Smooth muscle cell (in vitro differentiated cells): ENCODE measurements around the gene WDR11. TPM values are rescaled to one million over a fixed set of nuclear protein-coding genes. Genes with fewer than 3 reads are reported as not detected.

Experiments used
- DNase-seq: peaks from one replicate; lab custom pipeline; 2025; ENCODE audit not compliant: unreplicated experiment; lab: John Stamatoyannopoulos, UW
- H2AFZ ChIP-seq: fragments of 200-600 bp; sonication (generic); 2 replicates; pipeline ENCODE4 v1.6.0; 2016; ENCODE audit warnings: antibody characterized with exemption, low read depth, mild to moderate bottlenecking
- H3F3A ChIP-seq: fragments of 200-600 bp; sonication (generic); 2 replicates; pipeline ENCODE4 v1.6.0; 2017; ENCODE audit warnings: antibody characterized with exemption, low read depth
- H3K27ac ChIP-seq: fragments of 200-600 bp; sonication (generic); 2 replicates; pipeline ENCODE4 v1.5.1; 2016; ENCODE audit warnings: low read depth, mild to moderate bottlenecking
- H3K27me3 ChIP-seq: fragments of 200-600 bp; sonication (generic); 2 replicates; pipeline ENCODE4 v1.6.1; 2016; ENCODE audit warnings: low read depth, mild to moderate bottlenecking
- H3K36me3 ChIP-seq: fragments of 200-600 bp; sonication (generic); 2 replicates; pipeline ENCODE4 v1.5.1; 2016; ENCODE audit warnings: low read depth
- H3K4me1 ChIP-seq: fragments of 200-600 bp; sonication (generic); 2 replicates; pipeline ENCODE4 v1.5.1; 2016; ENCODE audit warnings: low read depth
- H3K4me2 ChIP-seq: fragments of 200-600 bp; sonication (generic); 2 replicates; pipeline ENCODE4 v1.6.0; 2016; ENCODE audit warnings: mild to moderate bottlenecking
- H3K4me3 ChIP-seq: fragments of 200-600 bp; sonication (generic); 2 replicates; pipeline ENCODE4 v1.5.1; 2016; ENCODE audit warnings: mild to moderate bottlenecking
- H3K79me2 ChIP-seq: fragments of 200-600 bp; sonication (generic); 2 replicates; pipeline ENCODE4 v1.6.0; 2016; ENCODE audit warnings: low read depth, mild to moderate bottlenecking
- H3K9ac ChIP-seq: fragments of 200-600 bp; sonication (generic); 2 replicates; pipeline ENCODE4 v1.6.0; 2016; ENCODE audit warnings: low read depth
- H3K9me3 ChIP-seq: fragments of 200-600 bp; sonication (generic); replicated peaks from 2 replicates; pipeline ENCODE4 v1.5.1; 2016; ENCODE audit warnings: low read depth
- H4K20me1 ChIP-seq: fragments of 200-600 bp; sonication (generic); 2 replicates; pipeline ENCODE4 v1.6.0; 2016; ENCODE audit warnings: low read depth
- WGBS: methylation state at CpG from one replicate; pipeline ENCODE4 v1.1.7; 2016; ENCODE audit warnings: low lambda C conversion rate; 5-methylcytosine and 5-hydroxymethylcytosine counted together
- polyA plus RNA-seq: library from polyadenylated mRNA; unstranded; fragments of >200 nt; fragmentation: Nextera tagmentation; extraction: Ambion mirVana; gene quantifications from 2 replicates; pipeline ENCODE4 v1.2.1, GENCODE V29; 2016
- total RNA-seq: library from RNA; depleted of rRNA; stranded (reverse); fragments of >200 nt; gene quantifications from 2 replicates; pipeline ENCODE4 v1.2.3, GENCODE V29; 2014
- TF ChIP-seq, protein P1 (sequence below): fragments of 200-600 bp; sonication (generic); IDR thresholded peaks from 2 replicates; pipeline ENCODE4 v1.5.1; 2017; ENCODE audit warnings: borderline replicate concordance, mild to moderate bottlenecking, antibody characterized with exemption; ENCODE audit not compliant: insufficient read depth, poor library complexity, severe bottlenecking

Gene WDR11
- total and polyA plus RNA-seq, 2 experiments from 2014 or later, result 19.3 to 58.7 TPM

DNA sequence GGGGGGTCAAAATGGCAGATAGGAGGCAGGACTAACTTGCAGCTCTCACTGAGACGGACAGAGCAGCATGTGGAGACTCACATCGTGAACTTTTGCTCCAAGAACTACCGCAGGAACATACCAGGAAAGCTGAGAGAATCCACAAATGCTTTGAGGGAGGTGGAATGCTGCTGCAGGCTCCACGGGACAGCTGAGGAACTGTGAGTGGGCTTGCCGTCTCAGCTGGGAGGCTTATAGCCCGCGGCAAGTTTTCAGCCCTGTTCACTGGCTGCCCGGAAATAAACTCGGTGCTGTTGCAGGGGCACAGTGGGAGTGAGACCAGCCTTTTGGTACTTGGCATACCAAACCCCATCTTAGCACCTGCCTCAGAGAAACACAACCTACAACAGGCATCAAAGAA is 19.1 kb upstream of the WDR11 start:
- Histone ChIP-seq H3K4me3 (no peak overlapping the region), H3K27me3 (no peaks in the 10 kb centered on the region), H3K4me1 (peaks cover under 1% of the 10 kb centered on the region), H4K20me1 (no peaks in the 10 kb centered on the region), H3F3A (no peaks in the 10 kb centered on the region), H3K9me3 (no peaks in the 10 kb centered on the region), H3K9ac (no peak overlapping the region), H3K79me2 (no peaks in the 10 kb centered on the region), H3K4me2 (no peak overlapping the region), H3K27ac (no peak overlapping the region), H2AFZ (no peak overlapping the region), H3K36me3 (no peaks in the 10 kb centered on the region)
- TF ChIP-seq, protein P1, sequence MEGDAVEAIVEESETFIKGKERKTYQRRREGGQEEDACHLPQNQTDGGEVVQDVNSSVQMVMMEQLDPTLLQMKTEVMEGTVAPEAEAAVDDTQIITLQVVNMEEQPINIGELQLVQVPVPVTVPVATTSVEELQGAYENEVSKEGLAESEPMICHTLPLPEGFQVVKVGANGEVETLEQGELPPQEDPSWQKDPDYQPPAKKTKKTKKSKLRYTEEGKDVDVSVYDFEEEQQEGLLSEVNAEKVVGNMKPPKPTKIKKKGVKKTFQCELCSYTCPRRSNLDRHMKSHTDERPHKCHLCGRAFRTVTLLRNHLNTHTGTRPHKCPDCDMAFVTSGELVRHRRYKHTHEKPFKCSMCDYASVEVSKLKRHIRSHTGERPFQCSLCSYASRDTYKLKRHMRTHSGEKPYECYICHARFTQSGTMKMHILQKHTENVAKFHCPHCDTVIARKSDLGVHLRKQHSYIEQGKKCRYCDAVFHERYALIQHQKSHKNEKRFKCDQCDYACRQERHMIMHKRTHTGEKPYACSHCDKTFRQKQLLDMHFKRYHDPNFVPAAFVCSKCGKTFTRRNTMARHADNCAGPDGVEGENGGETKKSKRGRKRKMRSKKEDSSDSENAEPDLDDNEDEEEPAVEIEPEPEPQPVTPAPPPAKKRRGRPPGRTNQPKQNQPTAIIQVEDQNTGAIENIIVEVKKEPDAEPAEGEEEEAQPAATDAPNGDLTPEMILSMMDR, result no peak
- 90% methylated on average over 9 of the region's 9 CpGs for WGBS
- no peak for DNase-seq

DNA sequence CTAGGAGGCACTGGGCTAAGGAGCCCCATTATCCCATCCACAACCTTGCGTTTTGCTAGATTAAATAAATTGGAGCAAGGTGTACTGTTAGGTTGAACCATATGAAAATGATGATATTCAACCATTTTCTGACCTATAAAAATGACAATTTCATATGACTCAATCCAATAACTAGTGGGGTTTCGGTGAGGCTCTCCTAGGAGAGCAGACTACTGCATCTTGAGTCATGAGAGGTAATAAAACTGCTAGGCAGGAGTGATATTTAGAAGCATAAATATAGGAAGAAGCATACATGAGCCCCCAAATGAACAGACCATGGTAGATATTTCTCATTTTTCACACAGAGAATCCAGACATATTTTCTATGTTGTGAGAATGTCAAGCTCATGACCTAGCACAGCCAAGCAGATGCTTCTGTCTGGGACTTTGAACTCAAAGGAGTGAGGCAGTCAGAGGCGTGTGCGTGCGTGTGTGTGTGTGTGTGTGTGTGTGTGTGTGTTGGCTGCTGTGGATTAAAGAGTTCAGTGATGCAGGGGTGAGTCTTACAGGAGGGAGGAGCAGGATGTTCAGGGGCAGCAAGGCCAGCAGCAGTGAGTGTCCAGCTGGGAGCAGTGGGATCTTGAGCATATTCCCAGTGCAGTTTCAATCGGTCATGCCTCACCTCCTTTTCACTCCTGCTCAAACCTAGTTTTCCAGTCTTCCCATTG is 17.8 kb upstream of the WDR11 start:
- TF ChIP-seq, protein P1, result no peak
- Histone ChIP-seq H4K20me1 (no peaks in the 10 kb centered on the region), H3K79me2 (no peaks in the 10 kb centered on the region), H3K36me3 (no peaks in the 10 kb centered on the region), H3K4me2 (no peak overlapping the region), H3K27ac (no peak overlapping the region), H2AFZ (no peak overlapping the region), H3F3A (no peaks in the 10 kb centered on the region), H3K4me3 (no peak overlapping the region), H3K4me1 (peaks cover 5% of the 10 kb centered on the region), H3K27me3 (no peaks in the 10 kb centered on the region), H3K9ac (no peak overlapping the region), H3K9me3 (no peaks in the 10 kb centered on the region)
- WGBS, result 76% methylated on average over 6 of the region's 6 CpGs
- DNase-seq, result no peak

DNA sequence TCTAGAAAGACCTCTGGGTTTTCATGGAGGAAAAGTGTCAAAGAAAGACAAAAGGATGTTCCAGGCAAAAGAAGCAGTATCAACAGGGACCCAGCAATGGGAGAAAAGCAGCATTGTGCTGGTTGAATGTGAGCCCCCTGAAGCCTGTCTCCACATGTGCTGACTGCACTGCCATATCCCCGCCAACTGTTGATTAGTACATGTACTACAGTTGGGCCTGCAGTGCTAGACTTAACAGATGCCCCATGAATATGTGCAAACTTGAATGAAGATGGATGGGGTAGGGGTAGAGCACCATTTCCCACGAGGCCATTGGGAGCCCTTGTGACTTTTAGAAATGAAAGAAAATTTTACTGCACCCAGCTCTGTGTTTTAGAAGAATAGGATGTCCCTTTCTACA is 15.6 kb upstream of the WDR11 start:
- H3K36me3 ChIP-seq, result no peaks in the 10 kb centered on the region
- H3K27me3 ChIP-seq, result no peaks in the 10 kb centered on the region
- 33% methylated on average over 2 of the region's 2 CpGs for WGBS
- H3K9ac ChIP-seq, result no peak overlapping the region
- H4K20me1 ChIP-seq, result no peaks in the 10 kb centered on the region
- H3F3A ChIP-seq, result no peaks in the 10 kb centered on the region
- no peaks in the 10 kb centered on the region for H3K79me2 ChIP-seq
- H3K4me1 ChIP-seq, result peaks cover 5% of the 10 kb centered on the region
- H2AFZ ChIP-seq, result no peak overlapping the region
- H3K4me2 ChIP-seq, result no peak overlapping the region
- no peaks in the 10 kb centered on the region for H3K9me3 ChIP-seq
- DNase-seq, result no peak
- no peak overlapping the region for H3K4me3 ChIP-seq
- no peak overlapping the region for H3K27ac ChIP-seq
- TF ChIP-seq, protein P1, result no peak

DNA sequence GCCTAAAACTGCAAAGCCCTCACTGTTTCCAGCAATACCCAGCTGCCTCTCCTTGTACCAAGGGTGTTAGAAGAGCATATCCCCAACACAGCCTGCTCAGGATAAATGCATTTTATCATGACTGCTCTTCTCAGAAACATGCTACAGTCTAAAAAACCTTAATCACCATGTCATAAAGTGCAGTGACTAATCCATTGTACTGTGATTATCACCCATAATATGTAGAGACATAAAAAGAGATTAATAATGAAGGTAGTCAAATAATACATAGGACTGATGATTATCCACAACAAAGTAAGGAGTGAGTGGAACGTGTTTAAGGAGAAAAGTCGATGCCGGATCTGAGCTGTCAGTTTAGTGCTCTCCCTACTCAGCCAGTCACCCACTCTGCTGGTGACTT is 12.2 kb upstream of the WDR11 start:
- H3K4me1 ChIP-seq, result peaks cover 5% of the 10 kb centered on the region
- H3K79me2 ChIP-seq, result no peaks in the 10 kb centered on the region
- TF ChIP-seq, protein P1, result no peak
- no peaks in the 10 kb centered on the region for H3F3A ChIP-seq
- H4K20me1 ChIP-seq, result no peaks in the 10 kb centered on the region
- WGBS, result 86% methylated on average over 3 of the region's 3 CpGs
- H3K9me3 ChIP-seq, result no peaks in the 10 kb centered on the region
- H2AFZ ChIP-seq, result no peak overlapping the region
- no peaks in the 10 kb centered on the region for H3K36me3 ChIP-seq
- DNase-seq, result no peak
- no peak overlapping the region for H3K9ac ChIP-seq
- H3K27ac ChIP-seq, result no peak overlapping the region
- H3K4me3 ChIP-seq, result no peak overlapping the region
- no peak overlapping the region for H3K4me2 ChIP-seq
- H3K27me3 ChIP-seq, result no peaks in the 10 kb centered on the region
